H1 (cell line): ENCODE measurements around the gene F2RL2. TPM values are rescaled to one million over a fixed set of nuclear protein-coding genes. Genes with fewer than 3 reads are reported as not detected.

Experiments
- CTCF ChIA-PET: fragments of 300-600 bp; sonication (Branson Sonifier 250); formaldehyde crosslinking; loops from one replicate; lab custom pipeline; 2021; ENCODE audit not compliant: partially characterized antibody; lab: Charles Lee
- POLR2A ChIA-PET: fragments of 300-600 bp; sonication (Branson Sonifier 250); formaldehyde crosslinking; loops from one replicate; lab custom pipeline; 2021; ENCODE audit warnings: inconsistent platforms; ENCODE audit not compliant: partially characterized antibody; lab: Charles Lee
- DNase-seq, 2 experiments: peaks; one replicate each; pipeline versions ENCODE4 v3.0.0 to v3.0.0-alpha.2; 2010 to 2022; ENCODE audit warnings: low spot score in 2 of 2, low read depth in 1 of 2, mixed read lengths in 1 of 2
- FAIRE-seq: peaks from 2 replicates; lab custom pipeline; 2011; peaks lifted over from hg19 to GRCh38; lab: Jason Lieb, UNC
- H2AFZ ChIP-seq: 2 replicates; pipeline ENCODE4 v1.8.1; 2012; ENCODE audit warnings: low read length, inconsistent platforms
- H2AK5ac ChIP-seq: 2 replicates; pipeline ENCODE4 v1.6.1; 2013; ENCODE audit warnings: low read depth, low read length
- H2BK120ac ChIP-seq: replicated peaks from 2 replicates; pipeline ENCODE3; 2013; ENCODE audit warnings: low read depth, low read length, inconsistent platforms
- H2BK12ac ChIP-seq: 2 replicates; pipeline ENCODE4 v1.6.1; 2013; ENCODE audit warnings: low read depth, low read length
- H2BK15ac ChIP-seq: 2 replicates; pipeline ENCODE4 v1.6.1; 2013; ENCODE audit warnings: low read length
- H2BK20ac ChIP-seq: 2 replicates; pipeline ENCODE4 v1.6.1; 2013; ENCODE audit warnings: low read length
- H2BK5ac ChIP-seq: 2 replicates; pipeline ENCODE4 v1.6.1; 2013; ENCODE audit warnings: low read depth, low read length
- H3K14ac ChIP-seq: 2 replicates; pipeline ENCODE4 v1.6.1; 2013; ENCODE audit warnings: inconsistent platforms; ENCODE audit not compliant: insufficient read length
- H3K18ac ChIP-seq: 2 replicates; pipeline ENCODE4 v1.6.1; 2013; ENCODE audit warnings: low read length; ENCODE audit errors: extremely low read depth
- H3K23ac ChIP-seq: 2 replicates; pipeline ENCODE4 v1.6.1; 2013; ENCODE audit warnings: inconsistent platforms; ENCODE audit not compliant: insufficient read length
- H3K23me2 ChIP-seq: 2 replicates; pipeline ENCODE4 v1.6.1; 2013; ENCODE audit warnings: low read depth, low read length
- H3K27ac ChIP-seq: 2 replicates; pipeline ENCODE4 v1.6.1; 2011; ENCODE audit warnings: low read depth, low read length, inconsistent platforms
- H3K27me3 ChIP-seq, 4 experiments: replicated peaks in 1 of 4; 1 replicate in 1 of 4; 2 replicates in 3 of 4; pipeline versions ENCODE4 v1.6.1 to v1.8.1; 2011 to 2013; ENCODE audit warnings: low read length in 3 of 4, mild to moderate bottlenecking in 3 of 4, inconsistent platforms in 2 of 4, mixed read lengths in 2 of 4, moderate library complexity in 1 of 4; ENCODE audit not compliant: control insufficient read depth in 3 of 4, insufficient read depth in 3 of 4; ENCODE audit errors: extremely low read depth in 1 of 4
- H3K36me3 ChIP-seq, 4 experiments: 2 replicates each; pipeline versions ENCODE4 v1.6.1 to v1.8.1; 2011 to 2013; ENCODE audit warnings: mild to moderate bottlenecking in 4 of 4, low read length in 3 of 4, moderate library complexity in 2 of 4, control low read depth in 1 of 4, inconsistent platforms in 1 of 4; ENCODE audit not compliant: insufficient read depth in 4 of 4, control insufficient read depth in 2 of 4
- H3K4ac ChIP-seq: replicated peaks from 2 replicates; pipeline ENCODE3; 2013; ENCODE audit warnings: low read length, low read depth, mixed read lengths, inconsistent platforms; ENCODE audit not compliant: insufficient read length
- H3K4me1 ChIP-seq, 4 experiments: replicated peaks in 1 of 4; 1 replicate in 1 of 4; 2 replicates in 3 of 4; pipeline versions ENCODE4 v1.6.1 to v1.8.1; 2011 to 2013; ENCODE audit warnings: low read length in 3 of 4, inconsistent platforms in 2 of 4, mixed read lengths in 1 of 4; ENCODE audit not compliant: insufficient read depth in 4 of 4, control insufficient read depth in 3 of 4
- H3K4me2 ChIP-seq, 2 experiments: 2 replicates each; pipeline versions ENCODE4 v1.6.1 to v1.8.1; 2011 to 2013; ENCODE audit warnings: low read depth in 2 of 2, low read length in 2 of 2, control low read depth in 1 of 2, inconsistent platforms in 1 of 2, mild to moderate bottlenecking in 1 of 2; ENCODE audit not compliant: insufficient read depth in 1 of 2
- H3K4me3 ChIP-seq, 4 experiments: fragments of 200-600, 300-600 bp in 1 of 4; sonication (generic), shearing (Covaris generic), sonication (Bioruptor Twin) in 1 of 4; 2 replicates each; pipeline versions ENCODE4 v1.5.1 to v1.8.1; 2011 to 2016; ENCODE audit warnings: low read length in 4 of 4, low read depth in 3 of 4, control low read depth in 2 of 4, inconsistent platforms in 2 of 4, mild to moderate bottlenecking in 2 of 4, mixed read lengths in 1 of 4, moderate library complexity in 1 of 4; ENCODE audit not compliant: insufficient read depth in 2 of 4; ENCODE audit errors: extremely low read depth in 1 of 4
- H3K56ac ChIP-seq: replicated peaks from 2 replicates; pipeline ENCODE3; 2013; ENCODE audit warnings: low read depth, mild to moderate bottlenecking, mixed read lengths, low read length, inconsistent platforms; ENCODE audit not compliant: insufficient read length
- H3K79me1 ChIP-seq: 2 replicates; pipeline ENCODE4 v1.6.1; 2013; ENCODE audit warnings: low read depth, low read length, control low read depth
- H3K79me2 ChIP-seq, 2 experiments: 2 replicates each; pipeline versions ENCODE4 v1.6.1 to v1.8.1; 2012 to 2013; ENCODE audit warnings: low read length in 2 of 2, mild to moderate bottlenecking in 2 of 2, inconsistent platforms in 1 of 2; ENCODE audit not compliant: insufficient read depth in 2 of 2, control insufficient read depth in 1 of 2
- H3K9ac ChIP-seq, 4 experiments: replicated peaks in 1 of 4; 1 replicate in 1 of 4; 2 replicates in 3 of 4; pipeline versions ENCODE4 v1.6.1 to v1.8.1; 2011 to 2013; ENCODE audit warnings: low read depth in 3 of 4, low read length in 3 of 4, control low read depth in 2 of 4, mild to moderate bottlenecking in 2 of 4, moderate library complexity in 2 of 4, inconsistent platforms in 1 of 4; ENCODE audit errors: extremely low read depth in 1 of 4
- H3K9me3 ChIP-seq, 2 experiments: 2 replicates each; pipeline versions ENCODE4 v1.6.1 to v1.8.1; 2012 to 2013; ENCODE audit warnings: mild to moderate bottlenecking in 2 of 2, moderate library complexity in 2 of 2, control low read depth in 1 of 2, inconsistent platforms in 1 of 2, low read depth in 1 of 2, low read length in 1 of 2, mixed read lengths in 1 of 2; ENCODE audit not compliant: insufficient read depth in 2 of 2
- H4K20me1 ChIP-seq, 2 experiments: replicated peaks in 1 of 2; 2 replicates each; pipeline versions ENCODE3 to v1.8.1; 2011 to 2013; ENCODE audit warnings: inconsistent platforms in 2 of 2, low read length in 2 of 2, mild to moderate bottlenecking in 1 of 2; ENCODE audit not compliant: insufficient read depth in 2 of 2, control insufficient read depth in 1 of 2
- H4K5ac ChIP-seq: 2 replicates; pipeline ENCODE4 v1.6.1; 2013; ENCODE audit warnings: low read length, low read depth, mixed read lengths, inconsistent platforms; ENCODE audit not compliant: insufficient read length
- H4K8ac ChIP-seq: 2 replicates; pipeline ENCODE4 v1.8.0; 2013; ENCODE audit warnings: mild to moderate bottlenecking, moderate library complexity, low read length, inconsistent platforms; ENCODE audit not compliant: insufficient read depth; ENCODE audit errors: extremely low read depth
- H4K91ac ChIP-seq: replicated peaks from 2 replicates; pipeline ENCODE3; 2013; ENCODE audit warnings: low read length, mixed read lengths, inconsistent platforms; ENCODE audit not compliant: insufficient read length
- ASH2L ChIP-seq: fragments of 200-600, 300-600 bp; sonication (generic); IDR thresholded peaks from one replicate; pipeline ENCODE4 v1.7.1; 2017; ENCODE audit warnings: low read length
- CEBPB ChIP-seq: IDR thresholded peaks from 2 replicates; pipeline ENCODE4 v1.6.1; 2012; ENCODE audit warnings: low read depth, low read length
- CHD1 ChIP-seq: IDR thresholded peaks from 2 replicates; pipeline ENCODE4 v1.6.1; 2012; ENCODE audit warnings: low read depth, low read length, improper control_type of control experiment
- CTBP2 ChIP-seq: IDR thresholded peaks from 2 replicates; pipeline ENCODE4 v1.7.0; 2011; ENCODE audit warnings: borderline replicate concordance, mild to moderate bottlenecking, moderate library complexity, mixed read lengths, low read length; ENCODE audit not compliant: insufficient read depth, insufficient read length
- EGR1 ChIP-seq: IDR thresholded peaks from 2 replicates; pipeline ENCODE4 v1.6.1; 2011; ENCODE audit warnings: low read depth, low read length, borderline replicate concordance
- KDM4A ChIP-seq: IDR thresholded peaks from one replicate; pipeline ENCODE4 v1.7.1; 2012; ENCODE audit warnings: low read depth, mild to moderate bottlenecking, moderate library complexity, low read length, inconsistent platforms; ENCODE audit not compliant: severe bottlenecking
- MAFK ChIP-seq: IDR thresholded peaks from 2 replicates; pipeline ENCODE4 v1.6.1; 2012; ENCODE audit warnings: low read depth, mild to moderate bottlenecking, improper control_type of control experiment, low read length
- NRF1 ChIP-seq: IDR thresholded peaks from 2 replicates; pipeline ENCODE4 v1.6.1; 2011; ENCODE audit warnings: mild to moderate bottlenecking, low read depth, low read length, improper control_type of control experiment
- RXRA ChIP-seq: IDR thresholded peaks from 2 replicates; pipeline ENCODE4 v1.6.1; 2011; ENCODE audit warnings: low read depth, mild to moderate bottlenecking, low read length, moderate library complexity; ENCODE audit not compliant: insufficient read depth
- SIRT6 ChIP-seq: IDR thresholded peaks from one replicate; pipeline ENCODE4 v1.7.1; 2012; ENCODE audit warnings: low read length, inconsistent platforms
- SIX5 ChIP-seq: IDR thresholded peaks from 2 replicates; pipeline ENCODE4 v1.6.1; 2011; ENCODE audit warnings: mild to moderate bottlenecking, low read depth, low read length
- SUZ12 ChIP-seq: fragments of 200-600 bp; sonication (generic); IDR thresholded peaks from 2 replicates; pipeline ENCODE4 v1.6.1; 2012; ENCODE audit warnings: mild to moderate bottlenecking, inconsistent platforms, low read length, moderate library complexity, mixed read lengths
- TAF1 ChIP-seq: IDR thresholded peaks from 2 replicates; pipeline ENCODE4 v1.6.1; 2011; ENCODE audit warnings: mild to moderate bottlenecking, low read depth, low read length
- TAF7 ChIP-seq: optimal IDR thresholded peaks from 2 replicates; pipeline ENCODE3; 2011; ENCODE audit warnings: low read depth, mild to moderate bottlenecking, inconsistent platforms, low read length, moderate library complexity, borderline replicate concordance
- YY1 ChIP-seq: IDR thresholded peaks from 2 replicates; pipeline ENCODE4 v1.6.1; 2011; ENCODE audit warnings: low read depth, mild to moderate bottlenecking, low read length
- WGBS, 2 experiments: shearing (Covaris generic) in 1 of 2; methylation state at CpG; one replicate each; pipeline versions ENCODE4 v1.1.6 to v1.1.7; 2013 to 2015; ENCODE audit warnings: low lambda C conversion rate in 2 of 2, mixed read lengths in 2 of 2, inconsistent platforms in 1 of 2, low coverage in 1 of 2, missing lambda C conversion rate in 1 of 2; ENCODE audit not compliant: insufficient replicate concordance in 2 of 2, insufficient coverage in 1 of 2, insufficient read length in 1 of 2; ENCODE audit errors: extremely low coverage in 1 of 2, missing lambda C conversion rate in 1 of 2; 5-methylcytosine and 5-hydroxymethylcytosine counted together
- polyA plus RNA-seq, 7 experiments: library from polyadenylated mRNA; depleted of rRNA in 3 of 7; stranded (reverse) in 5 of 7; unstranded in 2 of 7; fragments of >200 nt in 5 of 7; fragments of 200-250 nt in 2 of 7; gene quantifications; 1 replicate in 5 of 7; 2 replicates in 1 of 7; 4 replicates in 1 of 7; pipeline versions ENCODE4 v1.2.1 to v1.2.3, GENCODE V29; 2011 to 2013; ENCODE audit warnings: missing spikeins in 2 of 7, mixed read lengths in 2 of 7
- total RNA-seq: library from RNA; stranded (reverse); fragmentation: NEBNext Ultra II Directional; extraction: Animal tissue kit (Norgen Biotek cat#: 25700); gene quantifications from 2 replicates; pipeline ENCODE4 v1.2.1, GENCODE V29; 2021
- TF ChIP-seq, protein P1 (sequence below): IDR thresholded peaks from 2 replicates; pipeline ENCODE4 v1.6.1; 2012; ENCODE audit warnings: inconsistent platforms

Gene F2RL2
- total and polyA plus RNA-seq, 2 of the 8 experiments (the other 6 are each of a cell fraction or from before 2014, with no cell fraction given), result 0.03 to 0.07 TPM

DNA sequence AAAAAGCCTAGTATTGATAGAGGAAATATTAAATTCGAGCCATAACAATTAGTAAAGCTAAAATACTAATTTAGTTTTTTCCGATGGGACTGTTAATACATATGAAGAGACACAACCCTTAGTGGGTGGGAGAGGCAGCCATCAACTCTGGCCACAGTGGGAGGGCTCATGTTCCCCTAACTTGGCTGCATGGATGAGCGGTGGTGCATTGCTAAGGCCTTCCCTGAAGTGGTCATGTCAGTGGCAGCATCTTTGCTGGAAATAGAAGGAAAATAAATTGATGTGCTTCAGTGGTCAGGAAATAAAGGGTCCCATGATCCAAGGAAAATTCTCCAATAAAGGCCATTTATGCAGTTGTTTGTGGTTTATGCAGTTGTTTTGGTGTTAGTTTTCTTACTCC lies 33.9 kb upstream of the F2RL2 start:
- H2AFZ ChIP-seq, result no peak overlapping the region
- DNase-seq (no peak), FAIRE-seq (no peak)
- no peak overlapping the region for H2BK12ac ChIP-seq
- peaks cover 0 to 5% (median 2%) of the 10 kb centered on the region in 4 experiments; a peak in 4 of 8 replicates for H3K36me3 ChIP-seq
- no peaks in the 10 kb centered on the region for H3K27me3 ChIP-seq
- H3K18ac ChIP-seq, result no peak overlapping the region
- H3K79me2 ChIP-seq, result no peaks in the 10 kb centered on the region
- no peaks in the 10 kb centered on the region for H3K4me1 ChIP-seq
- no peak overlapping the region for H3K14ac ChIP-seq
- CTCF ChIA-PET, result no interaction called here
- no peak overlapping the region for H2BK20ac ChIP-seq
- H2BK120ac ChIP-seq, result no peak overlapping the region
- H3K4me3 ChIP-seq, result no peak overlapping the region
- no peak overlapping the region for H4K91ac ChIP-seq
- H2BK5ac ChIP-seq, result no peak overlapping the region
- H3K4ac ChIP-seq, result no peak overlapping the region
- no peak overlapping the region for H2AK5ac ChIP-seq
- H3K9ac ChIP-seq, result no peak overlapping the region
- H3K4me2 ChIP-seq, result no peak overlapping the region
- no peak overlapping the region for H2BK15ac ChIP-seq
- no peaks in the 10 kb centered on the region for H3K9me3 ChIP-seq
- no peak overlapping the region for H4K5ac ChIP-seq
- no peaks in the 10 kb centered on the region for H3K23me2 ChIP-seq
- H3K23ac ChIP-seq, result no peak overlapping the region
- no peaks in the 10 kb centered on the region for H3K79me1 ChIP-seq
- no peak overlapping the region for H4K8ac ChIP-seq
- no peak overlapping the region for H3K27ac ChIP-seq
- 93% methylated on average over 3 of the region's 3 CpGs; no CpG with 5 or more reads in 1 of the 2 experiments for WGBS, 2 experiments
- H4K20me1 ChIP-seq, result no peaks in the 10 kb centered on the region
- POLR2A ChIA-PET, result no interaction called here
- no peak overlapping the region for H3K56ac ChIP-seq
- TF ChIP-seq, protein P1, sequence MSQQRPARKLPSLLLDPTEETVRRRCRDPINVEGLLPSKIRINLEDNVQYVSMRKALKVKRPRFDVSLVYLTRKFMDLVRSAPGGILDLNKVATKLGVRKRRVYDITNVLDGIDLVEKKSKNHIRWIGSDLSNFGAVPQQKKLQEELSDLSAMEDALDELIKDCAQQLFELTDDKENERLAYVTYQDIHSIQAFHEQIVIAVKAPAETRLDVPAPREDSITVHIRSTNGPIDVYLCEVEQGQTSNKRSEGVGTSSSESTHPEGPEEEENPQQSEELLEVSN, result no peak
- TF ChIP-seq SUZ12, result no peak
- no peak for TF ChIP-seq CEBPB
- TF ChIP-seq SIRT6, result no peak
- TF ChIP-seq EGR1, result no peak
- TF ChIP-seq CHD1, result no peak
- TF ChIP-seq MAFK, result no peak
- TF ChIP-seq KDM4A, result no peak
- no peak for TF ChIP-seq TAF7
- no peak for TF ChIP-seq NRF1
- TF ChIP-seq SIX5, result no peak
- TF ChIP-seq ASH2L, result no peak
- no peak for TF ChIP-seq CTBP2
- TF ChIP-seq YY1, result no peak
- TF ChIP-seq TAF1, result no peak
- TF ChIP-seq RXRA, result no peak
